WERI-Rb-1 (cell line): ENCODE measurements around the gene SIGLEC1.

Experiments used
- DNase-seq: peaks from one replicate; pipeline ENCODE4 v3.0.0-alpha.2; 2020
- H3K27ac ChIP-seq: fragments of 250-450 bp; sonication (Bioruptor Pico); 2 replicates; pipeline ENCODE4 v1.5.1; 2020; ENCODE audit warnings: mild to moderate bottlenecking, moderate library complexity
- H3K27me3 ChIP-seq: fragments of 250-450 bp; sonication (Bioruptor Pico); 2 replicates; pipeline ENCODE4 v1.5.1; 2021; ENCODE audit warnings: mild to moderate bottlenecking, low read depth, moderate library complexity; ENCODE audit not compliant: insufficient read depth, severe bottlenecking
- H3K36me3 ChIP-seq: fragments of 250-450 bp; sonication (Bioruptor Pico); 2 replicates; pipeline ENCODE4 v1.5.1; 2020; ENCODE audit warnings: mild to moderate bottlenecking, moderate library complexity
- H3K4me3 ChIP-seq: 2 replicates; pipeline ENCODE4 v1.5.1; 2011; ENCODE audit warnings: low read depth, mild to moderate bottlenecking, control low read depth, low read length
- H3K9me3 ChIP-seq: fragments of 250-450 bp; sonication (Bioruptor Pico); 2 replicates; pipeline ENCODE4 v1.5.1; 2021; ENCODE audit warnings: mild to moderate bottlenecking, moderate library complexity; ENCODE audit not compliant: severe bottlenecking
- CTCF ChIP-seq: IDR thresholded peaks from 2 replicates; pipeline ENCODE4 v1.5.1; 2011; ENCODE audit warnings: low read depth, mild to moderate bottlenecking, control low read depth, inconsistent platforms, low read length

The SIGLEC1 gene

DNA sequence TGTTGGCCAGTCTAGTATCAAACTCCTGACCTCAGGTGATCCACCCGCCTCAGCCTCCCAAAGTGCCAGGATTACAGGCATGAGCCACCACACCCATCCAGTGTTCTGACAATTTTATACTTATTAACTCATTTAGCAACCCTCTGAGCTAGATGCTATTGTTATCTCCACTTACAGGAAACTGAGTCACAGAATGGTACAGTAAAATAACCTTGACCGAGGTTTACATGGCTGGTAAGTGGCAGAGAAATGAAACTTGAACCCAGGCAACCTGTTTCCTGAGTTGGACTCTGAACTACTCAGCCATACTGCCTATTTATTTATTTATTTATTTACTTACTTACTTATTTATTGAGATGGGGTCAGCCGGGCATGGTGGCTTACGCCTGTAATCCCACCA, 6.6 kb upstream of the SIGLEC1 start:
- Histone ChIP-seq H3K27me3 (no peaks in the 10 kb centered on the region), H3K9me3 (no peaks in the 10 kb centered on the region), H3K27ac (no peak overlapping the region), H3K36me3 (no peaks in the 10 kb centered on the region), H3K4me3 (no peak overlapping the region)
- DNase-seq: no peak
- TF ChIP-seq CTCF: no peak

- Histone ChIP-seq H3K36me3 (no peaks in the 10 kb centered on the region), H3K9me3 (no peaks in the 10 kb centered on the region), H3K27me3 (no peaks in the 10 kb centered on the region), H3K4me3 (no peak overlapping the region), H3K27ac (no peak overlapping the region)
- peak; percentile 91 for TF ChIP-seq CTCF
- DNase-seq: peak; percentile 79
Observed at GRCh38 chr20:3716195-3716834, 3.9 kb upstream of the SIGLEC1 start.

DNA sequence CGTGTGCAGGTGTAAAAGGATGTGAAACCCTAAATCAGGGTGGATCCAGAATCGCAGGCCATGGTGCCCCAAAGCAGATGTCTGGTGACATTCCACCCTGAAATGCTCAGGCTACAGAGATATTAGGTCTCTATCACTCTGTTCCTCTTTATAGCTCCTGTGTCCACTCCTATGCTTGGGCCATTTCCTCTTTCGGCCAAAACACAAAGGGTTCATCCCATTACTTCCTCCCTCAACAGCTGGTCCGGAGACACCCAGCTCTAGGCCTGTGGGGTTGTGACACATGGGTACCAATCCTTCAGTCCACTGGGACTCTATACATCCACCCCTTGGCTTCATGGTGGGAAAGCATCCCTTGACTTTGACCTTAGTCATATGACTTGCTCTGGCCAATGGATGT, 1.7 kb upstream of the SIGLEC1 start:
- H3K36me3 ChIP-seq: no peaks in the 10 kb centered on the region

DNA sequence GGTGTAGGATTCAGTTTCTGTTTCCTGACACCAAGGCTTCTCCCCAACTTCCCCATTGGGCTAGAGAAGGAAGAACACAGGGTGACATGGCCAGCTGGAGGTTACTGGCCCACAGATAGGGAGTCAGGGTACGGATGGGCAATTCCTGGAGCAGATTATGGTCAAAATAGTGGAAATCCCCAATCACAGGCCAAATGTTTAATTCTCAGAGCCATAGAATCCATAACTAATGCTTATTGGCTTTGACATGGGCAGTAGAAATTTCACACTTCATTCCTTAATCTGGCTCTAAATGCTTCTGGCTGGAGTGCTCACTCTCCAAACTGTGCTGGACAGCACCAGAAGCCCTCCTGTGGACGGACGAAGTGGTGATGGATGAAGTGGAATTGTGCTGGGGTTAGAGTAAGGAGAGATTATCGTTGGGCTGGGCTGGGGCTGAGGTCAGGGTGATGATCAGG, 887 bp downstream of the SIGLEC1 start:
- DNase-seq: no peak
- Histone ChIP-seq H3K9me3 (no peaks in the 10 kb centered on the region), H3K27ac (no peak overlapping the region), H3K36me3 (no peaks in the 10 kb centered on the region), H3K4me3 (no peak overlapping the region), H3K27me3 (no peaks in the 10 kb centered on the region)
- TF ChIP-seq CTCF: no peak

More for the DNA sequence above, 1.7 kb upstream of the SIGLEC1 start:
- no peak overlapping the region for H3K27ac ChIP-seq
- no peak overlapping the region for H3K4me3 ChIP-seq
- H3K27me3 ChIP-seq: no peaks in the 10 kb centered on the region
- no peak for TF ChIP-seq CTCF
- H3K9me3 ChIP-seq: no peaks in the 10 kb centered on the region
- no peak for DNase-seq

GRCh38 chr20:3710703-3711483, 1.5 kb downstream of the SIGLEC1 start:
- DNase-seq: peak; percentile 76
- Histone ChIP-seq H3K36me3 (no peaks in the 10 kb centered on the region), H3K27ac (no peak overlapping the region), H3K9me3 (no peaks in the 10 kb centered on the region), H3K27me3 (no peaks in the 10 kb centered on the region), H3K4me3 (no peak overlapping the region)
- TF ChIP-seq CTCF: peak; percentile 90
